Peyer's patch (tissue), 4 donors: ENCODE measurements around the gene SLC16A1. TPM values are rescaled to one million over a fixed set of nuclear protein-coding genes. Genes with fewer than 3 reads are reported as not detected.
A peak's percentile ranks its signal among the peaks of the same experiment; 100 is the strongest.
"Not testable (repeated sequence)": the region's sequence is repeated elsewhere in the genome, so short reads cannot be mapped to it uniquely, and the experiment has no call there.

Source experiments
- DNase-seq, 3 donors: peaks; one replicate each; pipeline ENCODE4 v3.0.0-alpha.2; 2017 to 2019
- H3K27ac ChIP-seq, 4 donors: fragments of 200-600 bp; sonication (generic); one replicate each; pipeline ENCODE4 v1.5.1; 2016 to 2019
- H3K27me3 ChIP-seq, 2 donors: fragments of 200-600 bp; sonication (generic); one replicate each; pipeline ENCODE4 v1.5.1; 2019
- H3K36me3 ChIP-seq, 3 donors: fragments of 200-600 bp; sonication (generic); one replicate each; pipeline ENCODE4 v1.5.1; 2016 to 2019
- H3K4me1 ChIP-seq, 4 donors: fragments of 200-600 bp; sonication (generic); one replicate each; pipeline ENCODE4 v1.5.1; 2016 to 2019
- H3K4me3 ChIP-seq, 4 donors: fragments of 200-600 bp; sonication (generic); 1 replicate in 3 of 4; 2 replicates in 1 of 4; pipeline ENCODE4 v1.5.1; 2016 to 2019; ENCODE audit warnings: mild to moderate bottlenecking in 1 of 4
- H3K9me3 ChIP-seq, 4 donors: fragments of 200-600 bp; sonication (generic); one replicate each; pipeline ENCODE4 v1.5.1; 2016 to 2019; ENCODE audit warnings: mild to moderate bottlenecking in 1 of 4
- POLR2A ChIP-seq, 2 donors: fragments of 450-650 bp; IDR thresholded peaks; one replicate each; pipeline ENCODE4 v1.5.1; 2017; ENCODE audit warnings: antibody characterized with exemption in 2 of 2, mild to moderate bottlenecking in 2 of 2, moderate library complexity in 2 of 2
- total RNA-seq, 4 donors: library from RNA; depleted of rRNA; stranded (reverse); fragments of >200 nt; gene quantifications; one replicate each; pipeline ENCODE4 v1.1.0, GENCODE V29; 2016
- TF ChIP-seq, protein P1 (sequence below), 6 experiments: fragments of 450-650 bp in 4 of 6; fragments of 200-600 bp in 2 of 6; sonication (generic) in 1 of 6; IDR thresholded peaks; one replicate each; pipeline ENCODE4 v1.5.1; 2017 to 2019; ENCODE audit warnings: antibody characterized with exemption in 6 of 6, mild to moderate bottlenecking in 3 of 6, moderate library complexity in 1 of 6

SLC16A1 gene
- total RNA-seq, 4 donors from 2014 or later, result 2.5 to 33.1 (median 14.0) TPM

DNA sequence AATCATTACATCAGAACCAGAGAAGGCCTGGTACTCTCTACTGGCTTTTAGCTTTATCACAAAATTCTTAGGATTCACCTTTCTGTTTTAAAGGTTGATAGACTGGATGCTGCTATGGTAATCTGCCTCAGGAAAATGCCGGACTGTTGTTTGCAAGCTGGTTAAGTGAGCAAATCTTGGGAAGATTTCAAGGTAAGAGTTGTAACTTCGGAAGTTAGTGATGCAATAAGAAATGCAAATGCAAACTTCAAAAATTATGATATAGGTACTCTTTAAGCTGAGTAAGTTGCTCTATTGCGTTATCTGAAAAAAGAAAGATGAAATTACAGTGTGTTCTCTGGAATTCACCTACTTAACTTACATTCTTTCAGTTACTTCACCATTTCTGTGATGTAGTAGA lies 4.4 kb upstream of the SLC16A1 start:
- H3K4me1 ChIP-seq, result peaks cover 0 to 7% (median 0%) of the 10 kb centered on the region in 4 donors
- H3K36me3 ChIP-seq, result no peaks in the 10 kb centered on the region
- no peaks in the 10 kb centered on the region for H3K9me3 ChIP-seq
- no peak for TF ChIP-seq POLR2A (IDR thresholded peaks at IDR 0.05)
- TF ChIP-seq, protein P1, sequence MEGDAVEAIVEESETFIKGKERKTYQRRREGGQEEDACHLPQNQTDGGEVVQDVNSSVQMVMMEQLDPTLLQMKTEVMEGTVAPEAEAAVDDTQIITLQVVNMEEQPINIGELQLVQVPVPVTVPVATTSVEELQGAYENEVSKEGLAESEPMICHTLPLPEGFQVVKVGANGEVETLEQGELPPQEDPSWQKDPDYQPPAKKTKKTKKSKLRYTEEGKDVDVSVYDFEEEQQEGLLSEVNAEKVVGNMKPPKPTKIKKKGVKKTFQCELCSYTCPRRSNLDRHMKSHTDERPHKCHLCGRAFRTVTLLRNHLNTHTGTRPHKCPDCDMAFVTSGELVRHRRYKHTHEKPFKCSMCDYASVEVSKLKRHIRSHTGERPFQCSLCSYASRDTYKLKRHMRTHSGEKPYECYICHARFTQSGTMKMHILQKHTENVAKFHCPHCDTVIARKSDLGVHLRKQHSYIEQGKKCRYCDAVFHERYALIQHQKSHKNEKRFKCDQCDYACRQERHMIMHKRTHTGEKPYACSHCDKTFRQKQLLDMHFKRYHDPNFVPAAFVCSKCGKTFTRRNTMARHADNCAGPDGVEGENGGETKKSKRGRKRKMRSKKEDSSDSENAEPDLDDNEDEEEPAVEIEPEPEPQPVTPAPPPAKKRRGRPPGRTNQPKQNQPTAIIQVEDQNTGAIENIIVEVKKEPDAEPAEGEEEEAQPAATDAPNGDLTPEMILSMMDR (IDR thresholded peaks at IDR 0.05), result no peak
- H3K27ac ChIP-seq, result no peak overlapping the region
- H3K4me3 ChIP-seq, result no peak overlapping the region
- H3K27me3 ChIP-seq, result no peaks in the 10 kb centered on the region
- no peak for DNase-seq

DNA sequence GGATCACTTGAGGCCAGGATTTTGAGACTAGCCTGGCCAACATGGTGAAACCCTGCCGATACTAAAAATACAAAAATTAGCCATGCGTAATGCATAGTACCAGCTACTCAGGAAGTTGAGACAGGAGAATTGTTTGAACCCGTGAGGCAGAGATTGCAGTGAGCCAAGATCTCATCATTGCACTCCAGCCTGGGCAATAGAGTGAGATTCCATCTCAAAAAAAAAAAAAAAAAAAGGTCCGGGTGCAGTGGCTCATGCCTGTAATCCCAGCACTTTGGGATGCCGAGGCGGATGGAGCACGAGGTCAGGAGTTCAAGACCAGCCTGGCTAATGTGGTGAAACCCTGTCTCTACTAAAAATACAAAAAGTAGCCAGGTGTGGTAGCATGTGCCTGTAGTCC lies 2.2 kb upstream of the SLC16A1 start:
- not testable (repeated sequence) for H3K36me3 ChIP-seq, H3K4me3 ChIP-seq, H3K9me3 ChIP-seq, H3K27me3 ChIP-seq, DNase-seq
- H3K27ac ChIP-seq, result peak overlapping the region in 2 of 4 donors; percentile 86 to 88
- H3K4me1 ChIP-seq, result peaks cover 0 to 16% (median 2%) of the 10 kb centered on the region in 4 donors

- Histone ChIP-seq H3K27ac (peak overlapping the region; percentile 86 to 91 (median 88)), H3K4me1 (peaks cover 0 to 16% (median 2%) of the 10 kb centered on the region in 4 donors)
- TF ChIP-seq POLR2A (IDR thresholded peaks at IDR 0.05), result no peak
- TF ChIP-seq, protein P1 (IDR thresholded peaks at IDR 0.05), result no peak
These were observed 1.3 kb upstream of the SLC16A1 start for GRCh38 chr1:112957133-112957812.

GRCh38 chr1:112956544-112957132 lies 642 bp upstream of the SLC16A1 start:
- no peaks in the 10 kb centered on the region for H3K36me3 ChIP-seq
- peaks cover 0 to 16% (median 2%) of the 10 kb centered on the region in 4 donors for H3K4me1 ChIP-seq
- no peaks in the 10 kb centered on the region for H3K9me3 ChIP-seq
- no peaks in the 10 kb centered on the region for H3K27me3 ChIP-seq
- peak overlapping the region; percentile 86 to 91 (median 88) for H3K27ac ChIP-seq
- TF ChIP-seq, protein P1 (IDR thresholded peaks at IDR 0.05), result no peak
- no peak for TF ChIP-seq POLR2A (IDR thresholded peaks at IDR 0.05)
- H3K4me3 ChIP-seq, result peak overlapping the region; percentile 74 to 86 (median 79)
- DNase-seq, result peak in 2 of 3 donors; percentile 42 to 69

More at GRCh38 chr1:112957133-112957812, 1.3 kb upstream of the SLC16A1 start:
- DNase-seq, result peak in 2 of 3 donors; percentile 46 to 47
- Histone ChIP-seq H3K9me3 (no peaks in the 10 kb centered on the region), H3K36me3 (no peaks in the 10 kb centered on the region), H3K4me3 (peak overlapping the region; percentile 74 to 86 (median 79)), H3K27me3 (no peaks in the 10 kb centered on the region)

DNA sequence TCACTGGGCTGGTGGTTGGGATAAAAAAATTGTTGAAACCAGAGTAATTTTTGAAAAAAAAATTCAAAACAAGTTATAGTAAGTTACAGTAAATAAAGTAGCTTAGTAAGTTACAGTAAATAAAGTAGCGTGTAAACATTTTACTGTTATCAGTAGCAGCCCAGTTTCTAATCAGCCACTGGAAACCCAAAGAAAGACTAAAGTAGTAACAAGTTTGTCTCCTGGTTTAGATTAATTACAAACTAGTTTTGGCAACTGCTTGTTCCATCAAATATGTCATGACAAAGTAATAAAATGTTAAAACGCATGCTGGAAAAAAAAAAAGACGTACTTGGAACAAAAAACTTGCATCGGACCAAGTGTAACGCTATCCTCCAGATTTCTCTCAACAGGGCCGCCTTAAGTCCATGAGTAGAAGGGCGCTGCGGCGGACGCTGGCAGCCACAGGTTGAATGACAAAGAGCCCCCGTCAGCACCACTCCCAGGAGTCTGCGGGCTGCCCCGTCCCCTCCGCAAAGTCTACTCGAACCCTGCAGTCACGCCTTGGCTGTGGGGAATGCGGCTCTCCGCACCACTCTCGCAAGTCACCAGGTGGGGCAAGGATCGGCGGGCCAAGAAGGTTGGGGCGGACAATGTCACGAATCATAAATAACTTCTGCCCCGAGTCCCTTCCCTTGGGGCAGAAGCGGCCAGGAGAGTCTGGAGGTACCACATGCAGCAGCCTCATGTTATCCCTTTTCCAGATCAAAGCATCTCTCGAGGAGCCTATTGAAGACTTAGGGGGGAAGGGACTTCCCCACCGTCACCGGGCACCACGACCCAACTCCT lies 837 bp downstream of the SLC16A1 start:
- Histone ChIP-seq H3K27me3 (no peaks in the 10 kb centered on the region), H3K36me3 (no peaks in the 10 kb centered on the region), H3K4me1 (peaks cover 0 to 16% (median 2%) of the 10 kb centered on the region in 4 donors), H3K9me3 (no peaks in the 10 kb centered on the region), H3K4me3 (peak overlapping the region; percentile 74 to 86 (median 79)), H3K27ac (peak overlapping the region; percentile 86 to 91 (median 88))
- TF ChIP-seq, protein P1 (IDR thresholded peaks at IDR 0.05), result no peak
- no peak for TF ChIP-seq POLR2A (IDR thresholded peaks at IDR 0.05)
- DNase-seq, result peak; percentile 70 to 77 (median 71)
